Epidermal melanocyte (primary cell): ENCODE measurements around the gene TMEM25.
A peak's percentile ranks its signal among the peaks of the same experiment; 100 is the strongest.
"Not testable (repeated sequence)": the region's sequence is repeated elsewhere in the genome, so short reads cannot be mapped to it uniquely, and the experiment has no call there.

Experiments
- DNase-seq: peaks from one replicate; pipeline ENCODE4 v3.0.0; 2011; ENCODE audit warnings: low spot score; ENCODE audit not compliant: insufficient read length

The TMEM25 gene

GRCh38 chr11:118530683-118531596, at the start of gene TMEM25:
TMEM25 (plus strand) TSS chr11:118531192; CDS start chr11:118531802, 610 bp downstream.
- peak; percentile 71 for DNase-seq

GRCh38 chr11:118481238-118481637, 49.8 kb upstream of the TMEM25 start:
- not testable (repeated sequence) for DNase-seq

- no peak for DNase-seq
Measured at GRCh38 chr11:118484405-118484804, 46.6 kb upstream of the TMEM25 start.

GRCh38 chr11:118485273-118485672, 45.7 kb upstream of the TMEM25 start:
- DNase-seq: no peak

- peak; percentile 67 for DNase-seq
Measured at GRCh38 chr11:118488480-118489109, 42.4 kb upstream of the TMEM25 start.

- DNase-seq: no peak
Measured at GRCh38 chr11:118491041-118491440, 40.0 kb upstream of the TMEM25 start.

- DNase-seq: no peak
Measured at GRCh38 chr11:118497831-118498230, 33.2 kb upstream of the TMEM25 start.

GRCh38 chr11:118503216-118503615, 27.8 kb upstream of the TMEM25 start:
- no peak for DNase-seq

- DNase-seq: no peak
Measured at GRCh38 chr11:118511601-118512000, 19.4 kb upstream of the TMEM25 start.

GRCh38 chr11:118514103-118514502, 16.9 kb upstream of the TMEM25 start:
- no peak for DNase-seq

GRCh38 chr11:118519549-118519948, 11.4 kb upstream of the TMEM25 start:
- DNase-seq: no peak

- DNase-seq: no peak
Measured at GRCh38 chr11:118521892-118522311, 9.1 kb upstream of the TMEM25 start.

- DNase-seq: no peak
Measured at GRCh38 chr11:118522571-118523072, 8.4 kb upstream of the TMEM25 start.

- DNase-seq: no peak
Measured at GRCh38 chr11:118524356-118524755, 6.6 kb upstream of the TMEM25 start.

GRCh38 chr11:118524757-118525470, 6.1 kb upstream of the TMEM25 start:
- no peak for DNase-seq

- no peak for DNase-seq
Measured at GRCh38 chr11:118526688-118527087, 4.3 kb upstream of the TMEM25 start.

GRCh38 chr11:118527109-118527508, 3.9 kb upstream of the TMEM25 start, which contains the start of gene TTC36:
TTC36 (plus strand) TSS chr11:118527474; CDS start chr11:118527495, 21 bp downstream.
- DNase-seq: no peak

- no peak for DNase-seq
Measured at GRCh38 chr11:118528511-118528910, 2.5 kb upstream of the TMEM25 start.

- DNase-seq: no peak
Measured at GRCh38 chr11:118529584-118530175, 1.3 kb upstream of the TMEM25 start.

- no peak for DNase-seq
Measured at GRCh38 chr11:118530180-118530682, 761 bp upstream of the TMEM25 start.

- DNase-seq: no peak
Measured at GRCh38 chr11:118531597-118532084, 649 bp downstream of the TMEM25 start.
